ENCODE results near the gene CTSW. TPM values are rescaled to one million over a fixed set of nuclear protein-coding genes. Genes with fewer than 3 reads are reported as not detected.

Gene CTSW
- total and polyA plus RNA-seq, 2 donors (not counting 1 experiment from before 2014, with no cell fraction given): 0.84 to 4.6 TPM

DNA sequence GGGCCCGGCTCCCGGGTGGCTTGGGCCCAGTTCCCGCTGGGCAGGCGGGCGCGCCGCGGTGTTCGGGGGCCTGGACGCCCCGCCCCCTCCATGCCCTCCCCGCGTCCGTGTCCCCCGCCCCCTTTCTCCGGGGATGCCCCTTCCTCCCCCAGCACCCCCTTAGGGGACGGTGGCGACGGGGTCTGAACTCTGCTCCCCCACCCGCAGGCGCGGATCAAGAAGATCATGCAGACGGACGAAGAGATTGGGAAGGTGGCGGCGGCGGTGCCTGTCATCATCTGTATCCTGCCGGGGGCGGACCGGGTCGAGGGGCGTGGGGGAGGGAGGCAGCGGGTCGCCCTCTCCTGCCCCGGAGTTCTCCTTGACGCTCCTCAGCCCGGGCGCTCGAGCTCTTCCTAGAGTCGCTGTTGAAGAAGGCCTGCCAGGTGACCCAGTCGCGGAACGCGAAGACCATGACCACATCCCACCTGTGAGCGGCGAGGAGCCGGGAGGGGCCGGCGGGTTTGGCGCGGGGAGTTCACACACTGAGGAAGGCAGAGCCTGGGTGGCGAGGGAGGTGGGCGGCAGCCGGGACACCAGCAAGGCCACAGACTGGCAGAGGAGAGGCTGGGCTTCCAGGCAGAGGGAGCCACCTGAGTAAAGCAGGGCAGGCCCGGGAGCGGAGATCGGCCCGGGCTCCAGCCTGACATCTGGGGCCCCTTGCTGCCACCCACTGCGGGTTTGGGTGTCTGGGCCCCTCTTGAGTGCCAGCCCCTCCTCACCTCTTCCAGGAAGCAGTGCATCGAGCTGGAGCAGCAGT is 40.1 kb downstream of the CTSW start:
- POLR2A ChIA-PET: interaction anchor here (2.1 to 2.5 kb wide), 2 partner anchors 29 to 31 kb away, joined by 9 to 13 read pairs; partner anchors contain the start of genes CCDC85B and FIBP
- Histone ChIP-seq H3K4me1 (ENCODE audit: control insufficient read depth in 2 of 2, insufficient read depth in 2 of 2, low read length in 2 of 2) (peaks cover 19 to 47% of the 10 kb centered on the region in 2 donors), H3K79me2 (ENCODE audit: control insufficient read depth, insufficient read depth, low read length) (peaks cover 38% of the 10 kb centered on the region), H3K27me3 (replicated peaks in 1 of 4; ENCODE audit: control extremely low read depth in 1 of 4, control insufficient read depth in 3 of 4, insufficient read depth in 4 of 4, low read length in 3 of 4) (no peaks in the 10 kb centered on the region), H3K36me3 (replicated peaks in 1 of 2; ENCODE audit: control extremely low read depth in 1 of 2, control insufficient read depth in 1 of 2, extremely low read depth in 1 of 2, insufficient read depth in 2 of 2, low read length in 1 of 2) (peaks cover 6 to 20% of the 10 kb centered on the region in 2 experiments), H3K9me3 (ENCODE audit: control extremely low read depth in 1 of 3, control insufficient read depth in 2 of 3, insufficient read depth in 1 of 3, low read length in 2 of 3) (no peaks in the 10 kb centered on the region), H4K20me1 (ENCODE audit: control insufficient read depth, insufficient read depth, low read length, poor library complexity, severe bottlenecking) (peaks cover 4% of the 10 kb centered on the region), H3K4me3 (ENCODE audit: control extremely low read depth in 1 of 5, extremely low read depth in 1 of 5, insufficient read depth in 1 of 5, low read depth in 2 of 5, low read length in 4 of 5) (peak overlapping the region; percentile 35 to 85 (median 74)), H3K9ac (ENCODE audit: low read length) (peak overlapping the region; percentile 70), H3K4me2 (replicated peaks; ENCODE audit: low read depth, low read length, poor library complexity, severe bottlenecking) (peak overlapping the region; percentile 89), H2AFZ (ENCODE audit: insufficient read depth, low read depth, low read length, poor library complexity, severe bottlenecking) (peak overlapping the region; percentile 81), H3K27ac (ENCODE audit: low read length in 2 of 2) (peak overlapping the region; percentile 52)
- ATAC-seq (ENCODE audit: low read depth) (peak; percentile 48), DNase-seq (no peak)
- no peak for TF ChIP-seq EZH2 (IDR thresholded peaks at IDR 0.05; ENCODE audit: borderline replicate concordance, insufficient read depth, low read depth, low read length, poor library complexity, severe bottlenecking)
- TF ChIP-seq, protein P1, sequence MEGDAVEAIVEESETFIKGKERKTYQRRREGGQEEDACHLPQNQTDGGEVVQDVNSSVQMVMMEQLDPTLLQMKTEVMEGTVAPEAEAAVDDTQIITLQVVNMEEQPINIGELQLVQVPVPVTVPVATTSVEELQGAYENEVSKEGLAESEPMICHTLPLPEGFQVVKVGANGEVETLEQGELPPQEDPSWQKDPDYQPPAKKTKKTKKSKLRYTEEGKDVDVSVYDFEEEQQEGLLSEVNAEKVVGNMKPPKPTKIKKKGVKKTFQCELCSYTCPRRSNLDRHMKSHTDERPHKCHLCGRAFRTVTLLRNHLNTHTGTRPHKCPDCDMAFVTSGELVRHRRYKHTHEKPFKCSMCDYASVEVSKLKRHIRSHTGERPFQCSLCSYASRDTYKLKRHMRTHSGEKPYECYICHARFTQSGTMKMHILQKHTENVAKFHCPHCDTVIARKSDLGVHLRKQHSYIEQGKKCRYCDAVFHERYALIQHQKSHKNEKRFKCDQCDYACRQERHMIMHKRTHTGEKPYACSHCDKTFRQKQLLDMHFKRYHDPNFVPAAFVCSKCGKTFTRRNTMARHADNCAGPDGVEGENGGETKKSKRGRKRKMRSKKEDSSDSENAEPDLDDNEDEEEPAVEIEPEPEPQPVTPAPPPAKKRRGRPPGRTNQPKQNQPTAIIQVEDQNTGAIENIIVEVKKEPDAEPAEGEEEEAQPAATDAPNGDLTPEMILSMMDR (IDR thresholded peaks at IDR 0.05): no peak
- Mint-ChIP-seq H3K27me3 (no peaks in the 10 kb centered on the region), H3K4me3 (peak overlapping the region; percentile 95), H3K27ac (peak overlapping the region; percentile 89), H3K9me3 (ENCODE audit: insufficient read depth) (no peaks in the 10 kb centered on the region), H3K4me1 (peaks cover 41% of the 10 kb centered on the region)
- intact Hi-C loops (cut with micrococcal nuclease): loop anchor here (1.0 to 2.0 kb wide), 7 partner anchors 9 to 257 kb away; partner anchors contain the start of genes BANF1, CFL1, EIF1AD and FIBP
- under 1% methylated on average over 48 of the region's 60 CpGs for WGBS (ENCODE audit: insufficient coverage)
- CTCF ChIA-PET: interaction anchor here (1.3 kb wide), 1 partner anchor 31 kb away, joined by 4 read pairs; the partner anchor contains the start of gene FIBP

DNA sequence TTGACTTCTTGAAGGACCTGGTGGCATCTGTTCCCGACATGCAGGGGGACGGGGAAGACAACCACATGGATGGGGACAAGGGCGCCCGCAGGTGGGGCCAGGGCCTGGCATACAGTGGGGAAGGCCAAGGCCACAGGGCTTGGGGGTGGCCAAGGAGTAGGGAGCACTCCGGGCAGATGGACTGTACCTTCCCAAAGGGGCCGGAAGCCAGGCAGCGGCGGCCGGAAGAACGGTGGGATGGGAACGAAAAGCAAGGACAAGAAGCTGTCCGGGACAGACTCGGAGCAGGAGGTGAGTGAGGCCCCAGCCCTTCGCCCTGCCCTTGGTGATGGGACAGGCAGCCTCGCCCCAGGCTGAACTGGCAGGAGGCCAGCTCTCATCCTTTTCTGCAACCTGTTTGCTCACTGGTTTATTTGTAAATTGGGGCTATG is 40.8 kb downstream of the CTSW start:
- no peaks in the 10 kb centered on the region for H3K27me3 ChIP-seq (replicated peaks in 1 of 4; ENCODE audit: control extremely low read depth in 1 of 4, control insufficient read depth in 3 of 4, insufficient read depth in 4 of 4, low read length in 3 of 4)
- TF ChIP-seq, protein P1 (IDR thresholded peaks at IDR 0.05): no peak
- no peak for TF ChIP-seq EZH2 (IDR thresholded peaks at IDR 0.05; ENCODE audit: borderline replicate concordance, insufficient read depth, low read depth, low read length, poor library complexity, severe bottlenecking)
- peaks cover 6 to 20% of the 10 kb centered on the region in 2 experiments for H3K36me3 ChIP-seq (replicated peaks in 1 of 2; ENCODE audit: control extremely low read depth in 1 of 2, control insufficient read depth in 1 of 2, extremely low read depth in 1 of 2, insufficient read depth in 2 of 2, low read length in 1 of 2)
- Mint-ChIP-seq H3K27me3 (no peaks in the 10 kb centered on the region), H3K4me3 (peak overlapping the region; percentile 95), H3K9me3 (ENCODE audit: insufficient read depth) (no peaks in the 10 kb centered on the region), H3K4me1 (peaks cover 35% of the 10 kb centered on the region), H3K27ac (peak overlapping the region; percentile 89)
- DNase-seq (no peak), ATAC-seq (ENCODE audit: low read depth) (no peak)
- intact Hi-C loops (cut with micrococcal nuclease): no loop called here
- ChIA-PET POLR2A (no interaction called here), CTCF (interaction anchor here (1.3 kb wide), 1 partner anchor 32 kb away, joined by 4 read pairs; the partner anchor contains the start of gene FIBP)
- H3K27ac ChIP-seq (ENCODE audit: low read length in 2 of 2): peak overlapping the region in 1 of 2 donors; percentile 52
- peak overlapping the region in 4 of 5 experiments; percentile 69 to 85 (median 77) for H3K4me3 ChIP-seq (ENCODE audit: control extremely low read depth in 1 of 5, extremely low read depth in 1 of 5, insufficient read depth in 1 of 5, low read depth in 2 of 5, low read length in 4 of 5)
- 81% methylated on average over 15 of the region's 15 CpGs for WGBS (ENCODE audit: insufficient coverage)
- H3K4me2 ChIP-seq (replicated peaks; ENCODE audit: low read depth, low read length, poor library complexity, severe bottlenecking): peak overlapping the region; percentile 89
- peaks cover 4% of the 10 kb centered on the region for H4K20me1 ChIP-seq (ENCODE audit: control insufficient read depth, insufficient read depth, low read length, poor library complexity, severe bottlenecking)
- peak overlapping the region; percentile 81 for H2AFZ ChIP-seq (ENCODE audit: insufficient read depth, low read depth, low read length, poor library complexity, severe bottlenecking)
- H3K79me2 ChIP-seq (ENCODE audit: control insufficient read depth, insufficient read depth, low read length): peaks cover 38% of the 10 kb centered on the region
- H3K9me3 ChIP-seq (ENCODE audit: control extremely low read depth in 1 of 3, control insufficient read depth in 2 of 3, insufficient read depth in 1 of 3, low read length in 2 of 3): no peaks in the 10 kb centered on the region
- peaks cover 19 to 41% of the 10 kb centered on the region in 2 donors for H3K4me1 ChIP-seq (ENCODE audit: control insufficient read depth in 2 of 2, insufficient read depth in 2 of 2, low read length in 2 of 2)
- H3K9ac ChIP-seq (ENCODE audit: low read length): peak overlapping the region; percentile 70

Measured in B cell (primary cell).